Dermis microvascular lymphatic vessel endothelial cell (primary cell): ENCODE measurements around the gene CYBA. TPM values are rescaled to one million over a fixed set of nuclear protein-coding genes. Genes with fewer than 3 reads are reported as not detected.

ENCODE experiments used
- DNase-seq, 2 donors: peaks; one replicate each; pipeline versions ENCODE4 v3.0.0 to v3.0.0-alpha.2; 2010; ENCODE audit warnings: low read depth in 2 of 2
- total RNA-seq: library from RNA; depleted of rRNA; stranded (reverse); fragments of >200 nt; gene quantifications from 2 replicates; pipeline ENCODE4 v1.2.1, GENCODE V29; 2014

CYBA gene
- total RNA-seq, 1 donor from 2014 or later: 336 TPM

GRCh38 chr16:88593910-88594309 lies 56.9 kb downstream of the CYBA start:
- no peak for DNase-seq

- no peak for DNase-seq
Observed at GRCh38 chr16:88593489-88593888, 57.4 kb downstream of the CYBA start.

Other genes starting within 250 kb of the CYBA start
- 0.64 and 1.6 TPM in 2 replicates for gene ZFPM1, start 197.8 kb downstream of the CYBA start, total RNA-seq
- 7.4 and 9.1 TPM in 2 replicates for gene ZC3H18, start 80.7 kb downstream of the CYBA start, total RNA-seq
- gene IL17C, start 12.5 kb downstream of the CYBA start, total RNA-seq: not detected in 2 replicates
- gene MVD, start 12.0 kb upstream of the CYBA start, total RNA-seq: 47.5 and 59.7 TPM in 2 replicates
- gene SNAI3, start 35.5 kb upstream of the CYBA start, total RNA-seq: 0.13 and 0.25 TPM in 2 replicates
- gene RNF166, start 55.4 kb upstream of the CYBA start, total RNA-seq: 9.1 and 13.0 TPM in 2 replicates
- 10.8 and 12.8 TPM in 2 replicates for gene CTU2, start 55.5 kb upstream of the CYBA start, total RNA-seq
- 238 and 422 TPM in 2 replicates for gene PIEZO1, start 134.2 kb upstream of the CYBA start, total RNA-seq
- gene CDT1, start 152.7 kb upstream of the CYBA start, total RNA-seq: 4.3 and 5.1 TPM in 2 replicates
- 105 and 128 TPM in 2 replicates for gene APRT, start 160.9 kb upstream of the CYBA start, total RNA-seq
- 7.2 and 15.7 TPM in 2 replicates for gene GALNS, start 205.9 kb upstream of the CYBA start, total RNA-seq
- 48.1 and 51.5 TPM in 2 replicates for gene TRAPPC2L, start 206.1 kb upstream of the CYBA start, total RNA-seq
- gene PABPN1L, start 215.6 kb upstream of the CYBA start, total RNA-seq: not detected in 2 replicates